HG03442 (cell line): ENCODE data around the gene NPPA.

Source experiments
- ATAC-seq: cut with Tn5 transposase; IDR thresholded peaks from one replicate; pipeline ENCODE4 v1.9.1; 2021; ENCODE audit warnings: mild to moderate bottlenecking, moderate library complexity; ENCODE audit not compliant: unreplicated experiment

The NPPA gene

DNA sequence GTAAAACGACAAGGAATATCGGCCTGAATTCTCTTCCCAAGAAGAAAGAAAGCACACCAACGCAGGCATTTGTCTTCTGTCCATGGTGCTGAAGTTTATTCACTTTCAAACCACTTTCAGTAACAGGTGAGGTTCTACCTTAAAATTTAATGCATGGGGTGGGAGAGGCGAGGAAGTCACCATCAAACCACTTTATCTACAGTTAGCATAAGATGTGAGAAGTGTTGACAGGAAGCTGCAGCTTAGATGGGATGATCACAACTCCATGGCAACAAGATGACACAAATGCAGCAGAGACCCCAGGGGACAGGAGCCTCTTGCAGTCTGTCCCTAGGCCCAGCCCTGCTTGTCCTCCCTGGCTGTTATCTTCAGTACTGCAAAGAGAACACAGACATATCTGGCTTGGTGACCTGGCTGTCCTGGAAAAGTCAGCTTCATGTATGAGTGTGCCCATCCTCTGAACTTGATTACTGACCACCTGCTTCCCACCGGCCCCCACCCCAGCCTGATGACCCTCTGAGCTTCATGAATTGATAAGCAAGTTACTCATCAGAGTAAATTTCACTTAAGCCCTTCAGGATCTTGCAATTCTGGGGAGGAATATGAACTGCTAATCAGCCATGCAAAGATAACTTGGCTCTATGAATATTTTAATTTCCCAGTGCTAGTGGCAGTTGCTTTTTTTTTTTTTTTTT lies 1.8 kb downstream of the NPPA start:
- no peak for ATAC-seq

DNA sequence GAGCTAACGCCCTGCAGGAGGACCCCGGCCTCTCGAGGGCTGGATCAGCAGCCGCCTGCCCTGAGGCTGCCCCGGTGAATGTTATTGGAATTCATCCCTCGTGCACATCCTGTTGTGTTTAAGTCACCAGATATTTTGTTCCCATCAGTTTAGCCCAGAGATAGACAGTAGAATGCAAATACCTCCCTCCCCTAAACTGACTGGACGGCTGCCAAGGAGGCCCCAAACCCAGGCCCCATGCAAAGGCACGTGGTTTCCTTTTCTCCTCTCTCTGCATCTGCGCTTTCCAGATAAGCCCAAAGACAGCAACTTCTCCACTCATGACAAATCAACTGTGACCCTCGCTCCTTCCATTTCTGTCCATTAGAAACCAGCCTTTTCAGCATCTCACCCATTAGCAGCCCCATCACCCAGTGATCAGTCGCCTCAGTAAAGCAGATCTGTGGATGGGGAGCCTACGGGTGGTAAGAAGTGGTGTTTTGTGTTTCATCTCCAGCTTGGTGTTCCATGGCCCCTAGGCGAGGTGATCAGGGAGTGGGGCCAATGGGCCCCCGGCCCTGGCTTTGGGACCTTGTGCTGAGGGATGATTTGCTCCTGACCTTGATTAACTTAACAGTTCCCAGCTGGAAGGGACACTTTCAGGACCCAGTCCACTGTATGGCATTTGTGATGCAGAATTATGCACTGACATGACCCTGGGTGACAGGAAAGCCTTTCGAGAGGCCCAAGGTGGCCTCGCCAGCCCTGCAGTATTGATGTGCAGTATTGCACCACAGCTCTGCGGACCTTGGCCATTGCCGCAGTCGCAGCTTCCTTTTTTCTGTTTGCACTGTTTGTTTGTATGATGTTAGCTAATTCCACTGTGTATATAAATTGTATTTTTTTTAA lies 5.2 kb downstream of the NPPA start:
- no peak for ATAC-seq

DNA sequence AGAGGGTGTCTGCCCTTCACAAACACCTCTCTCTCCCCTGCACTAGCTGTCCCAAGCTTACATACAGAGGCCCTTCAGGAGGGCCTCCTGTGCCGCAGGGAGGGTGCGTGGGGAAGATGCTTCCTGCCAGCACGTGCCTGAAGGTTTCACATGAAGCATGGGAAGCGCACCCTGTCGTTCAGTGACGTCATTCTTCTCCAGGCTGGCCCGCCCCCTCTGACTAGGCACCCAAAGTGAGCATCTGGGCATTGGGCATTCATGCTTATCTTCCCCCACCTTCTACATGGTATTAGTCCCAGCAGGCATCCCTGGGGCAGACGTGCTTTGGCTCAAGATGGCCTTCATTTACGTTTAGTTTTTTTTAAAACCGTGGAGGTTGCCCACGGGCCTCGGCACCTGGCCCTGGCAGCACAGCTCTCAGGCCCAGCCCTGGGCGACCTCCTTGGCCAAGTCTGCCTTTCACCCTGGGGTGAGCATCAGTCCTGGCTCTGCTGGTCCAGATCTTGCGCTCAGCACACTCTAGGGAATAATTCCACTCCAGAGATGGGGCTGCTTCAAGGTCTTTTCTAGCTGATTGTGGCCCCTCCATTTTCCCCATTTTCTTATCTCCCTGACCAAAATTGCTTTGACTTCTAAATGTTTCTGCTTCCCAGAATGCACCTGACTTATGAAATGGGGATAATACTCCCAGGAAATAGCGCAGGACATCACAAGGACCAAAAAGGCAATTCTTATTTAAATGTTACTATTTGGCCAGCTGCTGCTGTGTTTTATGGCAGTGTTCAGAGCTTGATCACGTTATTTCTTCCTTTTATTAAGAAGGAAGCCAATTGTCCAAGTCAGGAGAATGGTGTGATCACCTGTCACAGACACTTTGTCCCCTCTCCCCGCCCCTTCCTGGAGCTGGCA lies 6.1 kb downstream of the NPPA start:
- ATAC-seq: no peak

DNA sequence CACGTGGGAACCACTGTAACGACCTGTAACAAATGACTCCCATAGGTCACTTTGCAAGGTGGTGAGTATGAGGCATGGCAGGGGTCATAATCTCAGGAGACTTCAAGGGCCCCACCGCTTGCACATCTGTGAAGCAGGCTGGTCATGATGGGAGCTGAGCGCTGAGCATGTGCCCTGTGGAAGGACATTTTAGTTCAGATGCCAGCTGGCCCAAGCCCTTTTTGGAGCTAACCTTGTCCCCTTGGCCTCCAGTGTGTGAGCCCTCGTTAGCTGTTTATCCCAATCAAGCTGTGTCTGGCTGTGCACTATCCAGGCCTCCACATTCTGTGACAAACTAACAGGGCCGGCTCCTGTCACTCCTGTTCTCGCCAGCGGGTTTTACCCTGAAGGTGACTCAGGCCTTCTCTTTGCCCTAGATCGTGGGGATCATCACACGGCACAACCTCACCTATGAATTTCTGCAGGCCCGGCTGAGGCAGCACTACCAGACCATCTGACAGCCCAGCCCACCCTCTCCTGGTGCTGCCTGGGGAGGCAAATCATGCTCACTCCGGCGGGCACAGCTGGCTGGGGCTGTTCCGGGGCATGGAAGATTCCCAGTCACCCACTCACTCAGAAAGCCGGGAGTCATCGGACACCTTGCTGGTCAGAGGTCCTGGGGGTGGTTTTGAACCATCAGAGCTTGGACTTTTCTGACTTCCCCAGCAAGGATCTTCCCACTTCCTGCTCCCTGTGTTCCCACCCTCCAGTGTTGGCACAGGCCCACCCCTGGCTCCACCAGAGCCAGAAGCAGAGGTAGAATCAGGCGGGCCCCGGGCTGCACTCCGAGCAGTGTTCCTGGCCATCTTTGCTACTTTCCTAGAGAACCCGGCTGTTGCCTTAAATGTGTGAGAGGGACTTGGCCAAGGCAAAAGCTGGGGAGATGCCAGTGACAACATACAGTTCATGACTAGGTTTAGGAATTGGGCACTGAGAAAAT lies 7.6 kb downstream of the NPPA start:
- no peak for ATAC-seq

DNA sequence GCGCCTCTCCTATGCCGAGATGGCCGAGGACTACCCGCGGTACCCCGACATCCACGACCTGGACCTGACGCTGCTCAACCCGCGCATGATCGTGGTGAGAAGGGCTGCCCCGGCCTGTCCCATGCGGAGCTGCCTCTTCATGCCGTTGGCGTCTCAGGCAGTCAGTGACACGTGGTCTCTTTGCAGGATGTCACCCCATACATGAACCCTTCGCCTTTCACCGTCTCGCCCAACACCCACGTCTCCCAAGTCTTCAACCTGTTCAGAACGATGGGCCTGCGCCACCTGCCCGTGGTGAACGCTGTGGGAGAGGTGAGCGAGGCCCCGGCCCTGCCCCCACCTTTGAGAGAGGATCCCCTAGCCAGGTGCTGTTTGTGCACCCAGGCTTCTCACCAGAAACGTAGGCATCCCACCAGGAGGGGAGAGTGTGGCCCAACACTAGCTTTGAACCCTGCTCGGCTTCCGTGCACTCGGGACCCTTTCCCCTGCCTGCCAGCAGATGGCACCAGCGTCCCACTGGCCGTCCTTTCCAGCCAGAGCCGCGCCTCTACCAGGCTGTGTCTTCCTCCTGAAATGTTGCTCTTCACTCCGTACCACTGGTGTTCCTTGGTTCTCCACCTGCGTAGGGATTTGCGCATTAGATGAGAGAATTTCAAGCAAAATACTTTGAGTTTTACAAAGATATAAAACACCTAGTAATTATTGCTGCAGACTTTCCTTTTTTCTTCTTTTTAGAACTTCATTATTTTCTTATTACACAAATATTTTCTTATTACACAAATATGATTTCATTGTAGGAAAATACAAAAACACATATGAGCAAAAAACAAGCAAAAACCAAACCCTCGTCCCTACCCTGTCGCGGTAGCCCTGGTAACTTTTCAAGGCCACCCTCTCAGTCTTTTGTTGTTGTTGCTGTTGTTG lies 9.0 kb downstream of the NPPA start:
- ATAC-seq: no peak

DNA sequence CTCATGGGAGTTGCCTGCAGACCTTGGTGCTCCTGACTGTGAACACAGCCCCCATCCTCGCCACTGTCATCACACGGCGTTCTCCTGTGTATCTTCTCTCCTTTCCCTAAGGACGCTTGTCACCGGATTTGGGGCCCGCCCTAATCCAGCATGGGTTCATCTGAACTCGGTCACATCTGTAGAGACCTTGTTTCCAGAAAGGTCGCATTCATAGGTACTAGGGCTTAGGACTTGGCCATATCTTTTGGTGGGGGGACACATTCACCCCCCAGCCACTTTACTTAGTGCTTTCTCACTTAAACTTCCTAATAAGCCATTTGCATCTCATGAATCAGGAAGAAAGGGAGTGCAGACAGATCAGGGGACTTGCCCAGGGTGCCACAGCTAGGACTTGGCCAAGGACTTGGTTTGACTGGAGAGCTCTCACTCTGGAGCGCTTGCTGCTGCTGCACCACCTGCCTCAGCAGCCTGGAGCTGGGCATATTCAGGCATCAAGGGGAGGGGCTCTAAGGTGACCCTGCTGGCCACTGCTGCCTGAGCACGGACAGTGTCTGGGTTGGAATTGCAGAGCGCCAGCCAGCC lies 9.7 kb downstream of the NPPA start:
- no peak for ATAC-seq

DNA sequence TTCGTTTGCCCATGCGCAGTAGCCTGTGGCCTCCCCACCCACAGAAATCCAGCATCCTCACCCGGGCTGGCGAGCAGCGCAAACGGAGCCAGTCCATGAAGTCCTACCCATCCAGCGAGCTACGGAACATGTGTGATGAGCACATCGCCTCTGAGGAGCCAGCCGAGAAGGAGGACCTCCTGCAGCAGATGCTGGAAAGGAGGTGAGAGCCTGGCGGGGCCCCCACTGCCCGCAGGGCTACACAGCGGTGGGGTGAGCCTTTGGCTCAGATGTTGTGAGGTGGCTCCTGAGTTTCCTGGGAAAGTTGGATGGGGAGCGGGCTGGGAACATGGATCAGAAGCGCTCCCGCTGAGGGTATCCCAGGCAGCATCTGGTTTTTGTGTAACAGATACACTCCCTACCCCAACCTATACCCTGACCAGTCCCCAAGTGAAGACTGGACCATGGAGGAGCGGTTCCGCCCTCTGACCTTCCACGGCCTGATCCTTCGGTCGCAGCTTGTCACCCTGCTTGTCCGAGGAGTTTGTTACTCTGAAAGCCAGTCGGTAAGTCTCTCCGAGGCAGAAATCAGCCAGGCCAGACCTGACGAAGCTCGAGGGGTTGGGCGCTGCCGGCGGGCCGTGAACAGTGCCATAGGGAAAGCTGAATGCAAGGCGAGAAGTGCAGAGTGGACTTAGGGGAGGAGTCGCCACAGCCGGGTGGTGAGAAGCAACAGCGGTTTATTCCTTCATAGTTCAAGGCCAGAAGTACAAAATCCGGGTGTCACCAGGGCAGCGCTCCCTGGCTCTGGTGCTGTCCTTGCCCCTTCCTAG lies 10.4 kb downstream of the NPPA start:
- no peak for ATAC-seq

DNA sequence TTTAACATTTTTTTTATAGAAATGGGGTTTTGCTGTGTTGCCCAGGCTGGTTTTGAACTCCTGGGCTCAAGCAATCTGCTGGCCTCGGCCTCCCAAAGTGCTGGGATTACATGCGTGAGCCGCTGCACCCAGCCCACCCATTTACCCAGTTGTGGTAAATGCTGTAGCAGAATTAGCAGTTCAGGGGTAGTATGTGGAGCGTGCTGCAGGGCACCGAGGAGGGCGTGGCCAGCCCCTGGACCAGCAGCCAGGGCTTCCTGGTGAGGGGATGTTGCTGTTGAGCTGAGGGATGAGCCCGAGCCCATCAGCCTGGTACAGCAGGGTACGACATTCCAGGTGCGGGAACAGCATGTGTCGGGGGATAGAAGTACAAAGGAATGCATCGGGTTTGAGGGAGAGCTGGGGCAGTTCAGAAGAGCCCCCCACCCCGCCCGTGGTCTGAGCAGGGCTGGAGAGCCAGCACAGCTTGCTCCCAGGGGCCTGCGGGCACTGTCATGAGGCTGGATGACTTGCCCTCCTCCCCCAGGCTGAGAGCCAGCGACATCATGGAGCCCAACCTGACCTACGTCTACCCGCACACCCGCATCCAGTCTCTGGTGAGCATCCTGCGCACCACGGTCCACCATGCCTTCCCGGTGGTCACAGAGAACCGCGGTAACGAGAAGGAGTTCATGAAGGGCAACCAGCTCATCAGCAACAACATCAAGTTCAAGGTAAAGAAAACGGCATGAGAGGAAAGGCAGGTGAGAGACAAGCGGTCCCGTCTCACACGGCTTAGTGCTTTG lies 11.9 kb downstream of the NPPA start:
- ATAC-seq: no peak

DNA sequence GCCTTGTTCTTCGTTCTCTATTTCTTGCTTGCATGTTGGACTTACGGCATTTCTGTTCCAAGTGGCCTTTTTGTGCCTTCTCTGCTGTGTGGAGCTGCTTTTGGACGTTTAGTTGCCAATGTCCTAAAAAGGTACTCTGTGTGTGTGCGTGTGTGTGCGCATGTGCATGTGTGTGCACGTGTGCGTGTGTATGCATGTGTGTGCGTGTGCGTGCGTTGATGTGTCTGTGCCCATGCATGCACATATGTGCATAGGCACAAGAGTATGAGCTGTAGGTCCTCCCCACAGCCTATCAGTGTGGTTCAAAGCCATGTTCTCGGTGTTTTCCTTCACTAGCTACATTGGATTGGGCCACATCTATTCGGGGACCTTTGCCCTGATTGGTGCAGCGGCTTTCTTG lies 13.7 kb downstream of the NPPA start:
- no peak for ATAC-seq

DNA sequence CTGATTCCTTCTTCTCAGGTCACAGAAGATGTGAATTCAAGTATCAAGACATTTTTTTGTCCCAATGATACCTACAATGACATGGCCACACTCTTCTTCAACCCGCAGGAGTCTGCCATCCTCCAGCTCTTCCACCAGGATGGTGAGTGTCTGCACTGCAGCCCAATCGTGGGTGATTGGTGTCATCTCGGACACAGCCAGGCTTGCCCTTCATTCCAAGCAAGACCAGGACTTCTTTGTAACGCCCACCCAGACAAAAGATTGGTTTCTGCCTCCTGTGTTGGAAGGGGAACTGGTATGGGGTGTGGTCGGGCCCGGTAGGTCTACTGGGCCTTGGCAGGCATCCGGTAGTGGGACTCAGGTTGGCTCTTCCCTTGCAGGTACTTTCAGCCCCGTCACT lies 14.1 kb downstream of the NPPA start:
- no peak for ATAC-seq

DNA sequence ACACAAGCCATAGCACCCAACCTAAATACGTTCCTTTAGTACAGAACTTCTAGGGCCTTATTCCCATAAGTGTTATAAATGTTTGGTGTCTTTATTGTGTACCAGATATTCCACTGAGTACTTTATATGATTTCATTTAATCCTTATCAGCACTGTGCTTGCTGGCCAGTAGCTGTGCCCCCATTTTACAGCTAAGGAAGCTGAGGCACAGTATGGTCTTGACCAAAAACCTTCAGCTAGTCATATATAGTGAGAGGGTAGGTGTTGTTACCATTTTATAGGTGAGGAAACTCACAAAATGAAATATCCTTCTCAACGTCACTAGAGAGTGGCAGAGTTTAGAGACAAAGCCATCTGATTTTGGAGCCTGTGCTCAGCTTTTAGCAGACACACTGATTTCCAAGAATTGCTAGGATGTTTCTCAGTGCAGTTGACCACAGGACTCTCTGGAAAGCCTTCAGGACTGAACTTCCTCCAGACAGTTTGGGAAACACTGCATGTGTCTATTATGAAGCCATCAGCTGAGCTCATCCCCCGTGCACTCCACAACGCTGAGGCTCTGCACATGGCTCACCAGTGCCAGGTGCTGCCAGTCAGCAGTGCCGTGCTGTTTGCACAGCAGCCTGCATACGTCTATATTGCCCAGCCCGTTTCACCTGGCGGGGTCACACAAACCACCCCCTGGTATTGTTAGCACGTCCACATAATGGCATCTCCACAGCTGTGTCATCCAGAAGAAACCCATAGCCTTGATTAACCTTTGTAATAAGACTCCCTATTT lies 15.4 kb downstream of the NPPA start:
- ATAC-seq: no peak

DNA sequence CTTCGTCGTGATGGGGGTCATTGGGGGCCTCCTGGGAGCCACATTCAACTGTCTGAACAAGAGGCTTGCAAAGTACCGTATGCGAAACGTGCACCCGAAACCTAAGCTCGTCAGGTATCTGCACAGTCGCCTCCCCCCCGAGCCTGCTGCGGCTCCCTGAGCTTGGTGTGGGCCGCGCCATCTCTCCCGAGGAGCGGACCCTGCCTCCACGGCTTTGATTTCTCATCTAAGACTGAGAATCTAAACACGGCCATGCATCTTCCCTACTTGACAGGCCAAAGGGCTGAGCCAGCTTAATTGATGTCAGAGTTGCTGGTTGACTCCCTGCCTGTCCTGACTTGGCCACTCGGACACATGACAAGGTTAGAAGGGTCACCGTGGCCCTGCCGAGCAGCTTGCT lies 19.1 kb downstream of the NPPA start:
- ATAC-seq: no peak

DNA sequence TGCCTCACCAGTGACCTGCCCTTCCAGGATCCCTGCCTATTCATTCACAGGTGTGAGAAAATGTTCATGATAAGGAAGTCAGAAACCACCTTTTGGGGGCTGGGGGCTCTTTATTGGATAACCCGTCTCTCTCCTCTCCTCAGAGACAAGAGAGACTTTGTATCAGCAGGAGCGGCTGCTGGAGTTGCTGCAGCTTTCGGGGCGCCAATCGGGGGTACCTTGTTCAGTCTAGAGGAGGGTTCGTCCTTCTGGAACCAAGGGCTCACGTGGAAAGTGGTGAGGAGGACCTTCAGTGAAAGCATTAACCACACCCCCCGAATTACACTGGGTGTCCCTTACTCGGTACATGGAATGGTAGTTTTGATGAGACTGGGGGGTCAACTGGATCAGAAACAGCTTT lies 20.6 kb downstream of the NPPA start:
- ATAC-seq: no peak

DNA sequence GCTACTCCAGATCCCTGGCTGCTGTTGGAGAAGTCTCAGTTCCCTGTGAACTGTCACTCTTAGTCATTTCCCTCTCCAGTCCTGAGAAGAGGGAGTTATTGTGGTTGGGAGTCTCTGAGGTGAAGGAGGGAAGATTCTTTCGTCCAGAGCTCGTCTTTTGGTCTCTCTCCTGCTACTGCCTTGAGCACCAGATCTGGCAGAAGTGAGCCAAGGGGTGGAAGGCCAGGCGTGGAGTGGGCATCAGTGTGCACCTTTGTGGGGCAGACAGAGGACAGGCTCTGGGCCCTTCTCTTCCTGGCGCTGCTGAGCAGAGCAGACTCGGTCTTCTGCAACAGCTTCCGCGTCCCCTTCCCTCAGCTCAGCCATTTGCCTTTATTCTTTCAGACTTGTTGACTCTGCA lies 22.5 kb downstream of the NPPA start:
- ATAC-seq: no peak

DNA sequence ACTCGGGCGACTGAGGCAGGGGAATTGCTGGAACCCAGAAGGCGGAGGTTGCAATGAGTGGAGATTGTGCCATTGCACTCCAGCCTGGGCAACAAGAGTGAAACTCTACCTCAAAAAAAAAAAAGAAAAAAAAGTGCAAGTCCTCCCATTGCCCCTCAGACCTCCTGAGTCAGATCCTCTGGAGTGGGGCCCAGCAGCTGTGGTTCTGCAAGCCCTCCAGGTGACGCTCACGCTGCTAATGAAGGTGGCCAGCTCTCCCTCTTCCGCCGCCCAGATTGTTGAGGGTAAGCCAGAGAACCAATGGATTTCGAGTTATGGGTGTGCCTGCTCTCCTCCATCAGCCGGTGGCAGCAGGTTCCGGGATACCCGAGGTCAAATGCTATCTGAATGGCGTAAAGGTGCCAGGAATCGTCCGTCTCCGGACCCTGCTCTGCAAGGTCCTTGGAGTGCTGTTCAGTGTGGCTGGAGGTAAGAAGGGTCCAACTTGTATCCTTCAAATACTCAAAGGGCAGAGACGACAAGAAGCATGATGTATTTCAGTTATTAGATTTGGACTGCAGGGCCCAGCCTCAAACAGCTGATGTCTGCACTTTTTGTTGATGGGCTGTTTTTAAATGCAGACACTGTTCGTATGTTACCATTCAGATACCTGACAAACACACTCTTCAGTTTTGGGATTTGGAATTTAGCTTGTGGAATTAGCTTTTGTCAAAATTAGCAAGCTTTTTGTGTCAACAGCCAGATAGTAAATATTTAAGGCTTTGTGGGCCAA lies 24.0 kb downstream of the NPPA start:
- ATAC-seq: no peak

DNA sequence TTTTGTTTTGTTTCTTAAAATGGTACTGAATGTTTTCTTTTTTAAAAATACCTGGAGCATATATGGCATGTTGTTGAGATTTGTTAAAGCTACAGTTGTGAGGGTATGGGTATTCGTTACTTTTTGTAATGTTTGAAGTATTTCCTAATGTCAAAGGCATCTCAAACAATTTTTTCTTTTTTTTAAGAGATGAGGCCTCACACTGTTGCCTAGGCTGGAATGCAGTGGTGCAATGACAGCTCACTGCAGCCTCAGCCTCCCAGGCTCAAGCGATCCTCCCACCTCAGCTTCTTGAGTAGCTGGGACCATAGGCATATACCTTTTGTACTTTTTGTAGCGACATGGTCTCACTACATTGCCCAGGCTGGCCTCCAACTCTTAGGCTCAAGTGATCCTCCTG lies 25.5 kb downstream of the NPPA start:
- ATAC-seq: no peak
